Heart left ventricle (tissue), 13 donors: ENCODE results near the gene SUFU.

Experiments
- POLR2A ChIP-seq, 2 donors: fragments of 450-650 bp; IDR thresholded peaks; one replicate each; pipeline ENCODE4 v1.6.1; 2017; ENCODE audit warnings: antibody characterized with exemption in 2 of 2, mild to moderate bottlenecking in 2 of 2, moderate library complexity in 2 of 2
- TF ChIP-seq, protein P1 (sequence below), 12 donors: fragments of 200-600 bp; sonication (generic) in 4 of 12; IDR thresholded peaks; one replicate each; pipeline versions ENCODE4 v1.5.0 to v1.8.0; 2018 to 2022; ENCODE audit warnings: antibody characterized with exemption in 12 of 12, mild to moderate bottlenecking in 5 of 12
- donor health status: ischemic (EF 13 %, LVEDD 7.1; RV severe dilation, severe dysfunction).
- donor health status: DM: no; HTN: yes; CAD: no.
- donor health status: DM: no; HTN: no; CAD: no.
- donor health status: ischemic (EF 25% LVEDD 6.9; RV normal size, moderate dysfunction).
- donor health status: ischemic (EF 25% LVEDD 5.7; RV mildly dilated, moderate dysfunction).
- donor health status: ischemic (EF 35%, LVEDD 5.7; RV mildly dilated, moderate dysfunction).
- donor health status: nonischemic (EF 11% LVEDD 7.7; RV severe dilation, severe dysfunction).
- donor health status: DM: yes; HTN: yes; CAD: no.
- donor health status: PGD.
- donor health status: ischemic (EF 29% LVEDD 5.4; RV normal size, mild dysfunction).
- donor health status: nonischemic (EF 23%, LVEDD 6.1; RV moderate dilation, normal function).

GRCh38 chr10:102619281-102619981 lies 115.7 kb downstream of the SUFU start:
- TF ChIP-seq, protein P1, sequence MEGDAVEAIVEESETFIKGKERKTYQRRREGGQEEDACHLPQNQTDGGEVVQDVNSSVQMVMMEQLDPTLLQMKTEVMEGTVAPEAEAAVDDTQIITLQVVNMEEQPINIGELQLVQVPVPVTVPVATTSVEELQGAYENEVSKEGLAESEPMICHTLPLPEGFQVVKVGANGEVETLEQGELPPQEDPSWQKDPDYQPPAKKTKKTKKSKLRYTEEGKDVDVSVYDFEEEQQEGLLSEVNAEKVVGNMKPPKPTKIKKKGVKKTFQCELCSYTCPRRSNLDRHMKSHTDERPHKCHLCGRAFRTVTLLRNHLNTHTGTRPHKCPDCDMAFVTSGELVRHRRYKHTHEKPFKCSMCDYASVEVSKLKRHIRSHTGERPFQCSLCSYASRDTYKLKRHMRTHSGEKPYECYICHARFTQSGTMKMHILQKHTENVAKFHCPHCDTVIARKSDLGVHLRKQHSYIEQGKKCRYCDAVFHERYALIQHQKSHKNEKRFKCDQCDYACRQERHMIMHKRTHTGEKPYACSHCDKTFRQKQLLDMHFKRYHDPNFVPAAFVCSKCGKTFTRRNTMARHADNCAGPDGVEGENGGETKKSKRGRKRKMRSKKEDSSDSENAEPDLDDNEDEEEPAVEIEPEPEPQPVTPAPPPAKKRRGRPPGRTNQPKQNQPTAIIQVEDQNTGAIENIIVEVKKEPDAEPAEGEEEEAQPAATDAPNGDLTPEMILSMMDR (IDR thresholded peaks at IDR 0.05) = no peak
- TF ChIP-seq POLR2A (IDR thresholded peaks at IDR 0.05) = no peak
